GM23338 (cell line): ENCODE measurements around the gene HLA-B. TPM values are rescaled to one million over a fixed set of nuclear protein-coding genes. Genes with fewer than 3 reads are reported as not detected.
A peak's percentile ranks its signal among the peaks of the same experiment; 100 is the strongest.

Experiments
- ATAC-seq: fragments of 200-7000 bp; cut with Tn5 transposase; 3 replicates; pipeline ENCODE4 v1.9.1; 2020
- DNase-seq: peaks from one replicate; pipeline ENCODE4 v3.0.0-alpha.2; 2015; ENCODE audit warnings: low spot score
- H2AFZ ChIP-seq: fragments of 200-600 bp; sonication (generic); 2 replicates; pipeline ENCODE4 v1.8.0; 2016; ENCODE audit warnings: antibody characterized with exemption, mild to moderate bottlenecking, moderate library complexity
- H3F3A ChIP-seq: fragments of 200-600 bp; sonication (generic); replicated peaks from 2 replicates; pipeline ENCODE4 v1.8.0; 2017; ENCODE audit warnings: antibody characterized with exemption, mixed run types, low read depth
- H3K27ac ChIP-seq: fragments of 200-600 bp; sonication (generic); 2 replicates; pipeline ENCODE4 v1.6.1; 2016; ENCODE audit warnings: low read depth
- H3K27me3 ChIP-seq: fragments of 200-600 bp; sonication (generic); 2 replicates; pipeline ENCODE4 v1.8.0; 2016; ENCODE audit warnings: mild to moderate bottlenecking, mixed run types, moderate library complexity; ENCODE audit not compliant: insufficient read depth
- H3K36me3 ChIP-seq: fragments of 200-600 bp; sonication (generic); 2 replicates; pipeline ENCODE4 v1.8.0; 2016; ENCODE audit warnings: mild to moderate bottlenecking; ENCODE audit not compliant: insufficient read depth
- H3K4me1 ChIP-seq: fragments of 200-600 bp; sonication (generic); 2 replicates; pipeline ENCODE4 v1.8.0; 2016; ENCODE audit warnings: mild to moderate bottlenecking, moderate library complexity; ENCODE audit not compliant: insufficient read depth
- H3K4me2 ChIP-seq: fragments of 200-600 bp; sonication (generic); 2 replicates; pipeline ENCODE4 v1.7.1; 2017; ENCODE audit warnings: mixed run types
- H3K4me3 ChIP-seq: fragments of 200-600 bp; sonication (generic); 2 replicates; pipeline ENCODE4 v1.6.1; 2016; ENCODE audit warnings: mixed run types
- H3K79me2 ChIP-seq: fragments of 200-600 bp; sonication (generic); replicated peaks from 2 replicates; pipeline ENCODE4 v1.8.0; 2017; ENCODE audit warnings: mild to moderate bottlenecking; ENCODE audit not compliant: insufficient read depth
- H3K9me2 ChIP-seq: fragments of 200-600 bp; sonication (generic); 2 replicates; pipeline ENCODE4 v1.8.0; 2017; ENCODE audit not compliant: insufficient read depth
- H4K20me1 ChIP-seq: fragments of 200-600 bp; sonication (generic); replicated peaks from 2 replicates; pipeline ENCODE4 v1.8.0; 2017; ENCODE audit warnings: mild to moderate bottlenecking; ENCODE audit not compliant: insufficient read depth
- H3K27ac Mint-ChIP-seq: 2 replicates; pipeline ENCODE4 v1.8.0; 2020; ENCODE audit warnings: inconsistent platforms, mild to moderate bottlenecking, moderate library complexity, mixed read lengths
- H3K27me3 Mint-ChIP-seq: 3 replicates; pipeline ENCODE4 v1.8.0; 2022; ENCODE audit warnings: low read depth, mild to moderate bottlenecking, moderate library complexity, mixed read lengths, inconsistent platforms; ENCODE audit not compliant: insufficient read depth, poor library complexity
- H3K36me3 Mint-ChIP-seq: 3 replicates; pipeline ENCODE4 v1.8.0; 2021; ENCODE audit warnings: low read depth, mild to moderate bottlenecking, inconsistent platforms, moderate library complexity, mixed read lengths
- H3K4me1 Mint-ChIP-seq: 3 replicates; pipeline ENCODE4 v1.8.0; 2020; ENCODE audit warnings: mild to moderate bottlenecking, inconsistent platforms, mixed read lengths
- H3K4me3 Mint-ChIP-seq: 3 replicates; pipeline ENCODE4 v1.8.0; 2021; ENCODE audit warnings: moderate library complexity, mild to moderate bottlenecking, inconsistent platforms, mixed read lengths
- H3K9me3 Mint-ChIP-seq: 3 replicates; pipeline ENCODE4 v1.8.0; 2020; ENCODE audit warnings: moderate library complexity, mild to moderate bottlenecking, inconsistent platforms, mixed read lengths
- CREB1 ChIP-seq: fragments of 250-450 bp; sonication (Bioruptor Pico); IDR thresholded peaks from 2 replicates; pipeline ENCODE4 v1.5.0; 2020; ENCODE audit warnings: low read depth, mild to moderate bottlenecking, moderate library complexity
- CTCF ChIP-seq, 2 experiments: fragments of 200-600 bp in 1 of 2; sonication (generic) in 1 of 2; conservative IDR thresholded peaks; 2 replicates each; pipeline versions ENCODE4 v1.5.1 to v1.6.1; 2016 to 2017; ENCODE audit warnings: antibody characterized with exemption in 2 of 2, low read depth in 2 of 2, mild to moderate bottlenecking in 2 of 2, moderate library complexity in 1 of 2
- EZH2 ChIP-seq: fragments of 200-600 bp; sonication (generic); IDR thresholded peaks from one replicate; pipeline ENCODE4 v1.8.0; 2017; ENCODE audit warnings: antibody characterized with exemption, mild to moderate bottlenecking, low read depth; ENCODE audit not compliant: unreplicated experiment
- EZH2phosphoT487 ChIP-seq: fragments of 200-600 bp; sonication (generic); IDR thresholded peaks from one replicate; pipeline ENCODE4 v1.8.1; 2018; ENCODE audit warnings: antibody characterized with exemption; ENCODE audit not compliant: unreplicated experiment
- JUNB ChIP-seq: IDR thresholded peaks from one replicate; pipeline ENCODE4 v1.6.1; 2016; ENCODE audit warnings: antibody characterized with exemption; ENCODE audit not compliant: unreplicated experiment
- NANOG ChIP-seq: IDR thresholded peaks from 2 replicates; pipeline ENCODE4 v1.6.1; 2016; ENCODE audit warnings: antibody characterized with exemption, borderline replicate concordance
- POLR2AphosphoS5 ChIP-seq: IDR thresholded peaks from 2 replicates; pipeline ENCODE4 v1.6.1; 2016; ENCODE audit warnings: antibody characterized with exemption, low read depth
- STAT1 ChIP-seq: IDR thresholded peaks from one replicate; pipeline ENCODE4 v1.6.1; 2016; ENCODE audit warnings: antibody characterized with exemption; ENCODE audit not compliant: unreplicated experiment
- ZNF114 ChIP-seq: fragments of 250-450 bp; sonication (Bioruptor Pico); IDR thresholded peaks from 2 replicates; pipeline ENCODE4 v1.5.0; 2020; ENCODE audit warnings: mild to moderate bottlenecking, moderate library complexity
- ZNF331 ChIP-seq: fragments of 250-450 bp; sonication (Bioruptor Pico); IDR thresholded peaks from 2 replicates; pipeline ENCODE4 v1.5.0; 2020; ENCODE audit warnings: low read depth, mild to moderate bottlenecking, moderate library complexity
- ZNF462 ChIP-seq: fragments of 250-450 bp; sonication (Bioruptor Pico); IDR thresholded peaks from 2 replicates; pipeline ENCODE4 v1.5.0; 2020; ENCODE audit warnings: mild to moderate bottlenecking, moderate library complexity
- polyA plus RNA-seq: library from polyadenylated mRNA; unstranded; fragments of >200 nt; fragmentation: Nextera tagmentation; extraction: Ambion mirVana; gene quantifications from 2 replicates; pipeline ENCODE4 v1.2.1, GENCODE V29; 2016
- total RNA-seq: library from RNA; depleted of rRNA; stranded (reverse); fragments of >200 nt; shearing (Covaris generic); gene quantifications from 2 replicates; pipeline ENCODE4 v1.2.3, GENCODE V29; 2014
- TF ChIP-seq, protein P1 (sequence below): IDR thresholded peaks from 2 replicates; pipeline ENCODE4 v1.6.1; 2016; ENCODE audit warnings: antibody characterized with exemption
- TF ChIP-seq, protein P2 (sequence below): IDR thresholded peaks from one replicate; pipeline ENCODE4 v1.6.1; 2018; ENCODE audit warnings: antibody characterized with exemption; ENCODE audit not compliant: unreplicated experiment

The HLA-B gene
- total and polyA plus RNA-seq, 2 experiments from 2014 or later: 44.3 to 86.0 TPM

DNA sequence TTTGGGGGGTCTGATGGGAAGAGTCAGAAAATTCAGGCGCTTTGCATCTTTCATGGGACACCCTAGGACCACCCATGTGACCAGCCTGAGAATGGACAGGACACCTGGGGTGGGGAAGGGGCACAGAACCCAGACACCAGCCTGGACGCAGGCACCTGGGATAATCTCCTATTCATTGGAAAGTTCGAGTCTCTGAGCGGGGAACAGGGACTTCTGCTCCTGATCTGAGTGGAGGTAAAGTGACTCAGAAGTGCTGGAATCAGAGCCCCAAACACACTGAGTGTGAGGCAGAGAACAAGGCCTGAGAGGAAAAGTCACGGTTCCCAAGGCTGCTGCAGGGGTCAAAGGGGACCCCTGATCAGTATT, 1.4 kb downstream of the HLA-B start:
- no peak overlapping the region for H2AFZ ChIP-seq
- no peaks in the 10 kb centered on the region for H3K36me3 ChIP-seq
- H3K27me3 ChIP-seq: peaks cover 41% of the 10 kb centered on the region
- no peak overlapping the region for H3K4me2 ChIP-seq
- DNase-seq (no peak), ATAC-seq (no peak)
- H3K27ac ChIP-seq: no peak overlapping the region
- TF ChIP-seq CTCF (conservative IDR thresholded peaks at IDR 0.05; ENCODE audit: low read depth in 2 of 2) (no peak), ZNF462 (CRISPR knock-in tag) (no peak), ZNF114 (CRISPR knock-in tag) (no peak), POLR2AphosphoS5 (no peak), CREB1 (CRISPR knock-in tag) (no peak), JUNB (no peak), STAT1 (no peak), EZH2phosphoT487 (no peak), NANOG (no peak), ZNF331 (CRISPR knock-in tag) (no peak), EZH2 (no peak)
- TF ChIP-seq, protein P1, sequence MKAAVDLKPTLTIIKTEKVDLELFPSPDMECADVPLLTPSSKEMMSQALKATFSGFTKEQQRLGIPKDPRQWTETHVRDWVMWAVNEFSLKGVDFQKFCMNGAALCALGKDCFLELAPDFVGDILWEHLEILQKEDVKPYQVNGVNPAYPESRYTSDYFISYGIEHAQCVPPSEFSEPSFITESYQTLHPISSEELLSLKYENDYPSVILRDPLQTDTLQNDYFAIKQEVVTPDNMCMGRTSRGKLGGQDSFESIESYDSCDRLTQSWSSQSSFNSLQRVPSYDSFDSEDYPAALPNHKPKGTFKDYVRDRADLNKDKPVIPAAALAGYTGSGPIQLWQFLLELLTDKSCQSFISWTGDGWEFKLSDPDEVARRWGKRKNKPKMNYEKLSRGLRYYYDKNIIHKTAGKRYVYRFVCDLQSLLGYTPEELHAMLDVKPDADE: no peak
- TF ChIP-seq, protein P2, sequence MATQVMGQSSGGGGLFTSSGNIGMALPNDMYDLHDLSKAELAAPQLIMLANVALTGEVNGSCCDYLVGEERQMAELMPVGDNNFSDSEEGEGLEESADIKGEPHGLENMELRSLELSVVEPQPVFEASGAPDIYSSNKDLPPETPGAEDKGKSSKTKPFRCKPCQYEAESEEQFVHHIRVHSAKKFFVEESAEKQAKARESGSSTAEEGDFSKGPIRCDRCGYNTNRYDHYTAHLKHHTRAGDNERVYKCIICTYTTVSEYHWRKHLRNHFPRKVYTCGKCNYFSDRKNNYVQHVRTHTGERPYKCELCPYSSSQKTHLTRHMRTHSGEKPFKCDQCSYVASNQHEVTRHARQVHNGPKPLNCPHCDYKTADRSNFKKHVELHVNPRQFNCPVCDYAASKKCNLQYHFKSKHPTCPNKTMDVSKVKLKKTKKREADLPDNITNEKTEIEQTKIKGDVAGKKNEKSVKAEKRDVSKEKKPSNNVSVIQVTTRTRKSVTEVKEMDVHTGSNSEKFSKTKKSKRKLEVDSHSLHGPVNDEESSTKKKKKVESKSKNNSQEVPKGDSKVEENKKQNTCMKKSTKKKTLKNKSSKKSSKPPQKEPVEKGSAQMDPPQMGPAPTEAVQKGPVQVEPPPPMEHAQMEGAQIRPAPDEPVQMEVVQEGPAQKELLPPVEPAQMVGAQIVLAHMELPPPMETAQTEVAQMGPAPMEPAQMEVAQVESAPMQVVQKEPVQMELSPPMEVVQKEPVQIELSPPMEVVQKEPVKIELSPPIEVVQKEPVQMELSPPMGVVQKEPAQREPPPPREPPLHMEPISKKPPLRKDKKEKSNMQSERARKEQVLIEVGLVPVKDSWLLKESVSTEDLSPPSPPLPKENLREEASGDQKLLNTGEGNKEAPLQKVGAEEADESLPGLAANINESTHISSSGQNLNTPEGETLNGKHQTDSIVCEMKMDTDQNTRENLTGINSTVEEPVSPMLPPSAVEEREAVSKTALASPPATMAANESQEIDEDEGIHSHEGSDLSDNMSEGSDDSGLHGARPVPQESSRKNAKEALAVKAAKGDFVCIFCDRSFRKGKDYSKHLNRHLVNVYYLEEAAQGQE: no peak
- H3K27me3 Mint-ChIP-seq: peaks cover 33% of the 10 kb centered on the region
- no peaks in the 10 kb centered on the region for H4K20me1 ChIP-seq
- H3K79me2 ChIP-seq: no peaks in the 10 kb centered on the region
- no peaks in the 10 kb centered on the region for H3F3A ChIP-seq
- peak overlapping the region; percentile 86 for H3K4me3 Mint-ChIP-seq
- no peaks in the 10 kb centered on the region for H3K4me1 ChIP-seq
- H3K4me3 ChIP-seq: peak overlapping the region; percentile 61; the same call in 1 of the 2 replicates
- peaks cover 22% of the 10 kb centered on the region for H3K36me3 Mint-ChIP-seq
- no peak overlapping the region for H3K27ac Mint-ChIP-seq
- no peaks in the 10 kb centered on the region for H3K9me2 ChIP-seq
- no peaks in the 10 kb centered on the region; the same call in 2 of the 3 replicates for H3K9me3 Mint-ChIP-seq
- peaks cover 2% of the 10 kb centered on the region; the same call in 2 of the 3 replicates for H3K4me1 Mint-ChIP-seq
